Breast epithelium (tissue), 4 donors: ENCODE data around the gene SLC49A4. TPM values are rescaled to one million over a fixed set of nuclear protein-coding genes. Genes with fewer than 3 reads are reported as not detected.

Experiments
- DNase-seq, 2 donors: peaks; one replicate each; pipeline ENCODE4 v3.0.0-alpha.2; 2019; ENCODE audit warnings: low spot score in 2 of 2
- H3K27ac ChIP-seq, 2 donors: fragments of 200-600 bp; sonication (generic) in 1 of 2; one replicate each; pipeline ENCODE4 v1.5.1; 2016 to 2019; ENCODE audit warnings: mild to moderate bottlenecking in 1 of 2
- H3K27me3 ChIP-seq, 2 donors: fragments of 200-600 bp; sonication (generic) in 1 of 2; one replicate each; pipeline versions ENCODE4 v1.5.1 to v1.6.0; 2017 to 2019; ENCODE audit warnings: control low read depth in 1 of 2, mild to moderate bottlenecking in 1 of 2
- H3K36me3 ChIP-seq: fragments of 200-600 bp; one replicate; pipeline ENCODE4 v1.5.1; 2019
- H3K4me1 ChIP-seq, 2 donors: fragments of 200-600 bp; sonication (generic); one replicate each; pipeline ENCODE4 v1.5.1; 2016 to 2019; ENCODE audit warnings: control low read depth in 1 of 2
- H3K4me3 ChIP-seq, 3 donors: fragments of 200-600 bp; sonication (generic); 1 replicate in 2 of 3; 2 replicates in 1 of 3; pipeline ENCODE4 v1.5.1; 2016 to 2019; ENCODE audit warnings: mild to moderate bottlenecking in 3 of 3, moderate library complexity in 2 of 3
- H3K9me3 ChIP-seq, 2 donors: fragments of 200-600 bp; sonication (generic) in 1 of 2; one replicate each; pipeline ENCODE4 v1.5.1; 2016 to 2019; ENCODE audit warnings: control low read depth in 1 of 2
- POLR2A ChIP-seq: fragments of 450-650 bp; IDR thresholded peaks from one replicate; pipeline ENCODE4 v1.6.1; 2016; ENCODE audit warnings: antibody characterized with exemption, mild to moderate bottlenecking, moderate library complexity
- POLR2AphosphoS5 ChIP-seq, 3 donors: sonication (generic); formaldehyde crosslinking; IDR thresholded peaks; one replicate each; pipeline ENCODE4 v1.6.1; 2017; ENCODE audit warnings: antibody characterized with exemption in 3 of 3
- intact Hi-C: fragments of 100-400 bp; cut with DNase I; formaldehyde crosslinking; loops from one replicate; pipeline ENCODE4 v1.15.1; 2023; ENCODE audit warnings: low total_unique reads
- total RNA-seq, 3 donors: library from RNA; depleted of rRNA; stranded (reverse); fragments of >200 nt; gene quantifications; one replicate each; pipeline ENCODE4 v1.1.0, GENCODE V29; 2016
- TF ChIP-seq, protein P1 (sequence below), 3 donors: fragments of 450-650 bp; IDR thresholded peaks; one replicate each; pipeline ENCODE4 v1.5.1; 2016 to 2017; ENCODE audit warnings: antibody characterized with exemption in 3 of 3, mild to moderate bottlenecking in 3 of 3, moderate library complexity in 3 of 3

Gene SLC49A4
- total RNA-seq, 3 donors from 2014 or later, result 14.1 to 17.7 (median 17.6) TPM

DNA sequence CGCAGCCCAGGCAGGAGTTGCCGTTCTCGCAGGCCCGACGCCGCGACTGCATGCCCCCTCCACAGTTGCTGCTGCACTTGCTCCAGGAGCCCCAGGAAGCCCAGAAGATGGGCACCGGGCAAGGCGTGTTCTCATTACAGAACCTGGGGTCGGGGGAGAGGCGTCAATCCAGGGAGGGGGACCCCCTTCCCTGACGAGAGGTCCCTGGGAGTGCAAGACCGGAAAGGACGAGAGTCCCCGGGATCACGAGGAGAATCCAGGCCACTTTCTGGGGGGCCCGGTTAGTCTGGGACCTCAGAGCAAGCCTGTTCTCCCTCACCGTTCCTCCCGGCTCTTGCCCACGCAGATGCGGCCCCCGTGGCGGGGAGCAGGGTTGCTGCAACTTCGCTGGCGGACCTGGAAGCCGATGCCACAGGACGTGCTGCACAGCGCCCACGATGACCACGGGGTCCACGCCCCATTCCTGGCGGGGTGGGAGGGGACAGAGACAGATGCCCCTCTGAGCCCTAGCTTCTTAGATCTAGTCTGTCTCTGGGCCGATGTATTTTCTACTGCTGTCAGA, 118.8 kb downstream of the SLC49A4 start:
- intact Hi-C loops, result no loop called here
- no peaks in the 10 kb centered on the region for H3K9me3 ChIP-seq
- DNase-seq, result no peak
- H3K27me3 ChIP-seq, result peaks cover 0 to 35% of the 10 kb centered on the region in 2 donors
- H3K27ac ChIP-seq, result no peak overlapping the region
- H3K4me1 ChIP-seq, result no peaks in the 10 kb centered on the region
- no peak overlapping the region for H3K4me3 ChIP-seq
- no peak for TF ChIP-seq POLR2A
- TF ChIP-seq, protein P1, sequence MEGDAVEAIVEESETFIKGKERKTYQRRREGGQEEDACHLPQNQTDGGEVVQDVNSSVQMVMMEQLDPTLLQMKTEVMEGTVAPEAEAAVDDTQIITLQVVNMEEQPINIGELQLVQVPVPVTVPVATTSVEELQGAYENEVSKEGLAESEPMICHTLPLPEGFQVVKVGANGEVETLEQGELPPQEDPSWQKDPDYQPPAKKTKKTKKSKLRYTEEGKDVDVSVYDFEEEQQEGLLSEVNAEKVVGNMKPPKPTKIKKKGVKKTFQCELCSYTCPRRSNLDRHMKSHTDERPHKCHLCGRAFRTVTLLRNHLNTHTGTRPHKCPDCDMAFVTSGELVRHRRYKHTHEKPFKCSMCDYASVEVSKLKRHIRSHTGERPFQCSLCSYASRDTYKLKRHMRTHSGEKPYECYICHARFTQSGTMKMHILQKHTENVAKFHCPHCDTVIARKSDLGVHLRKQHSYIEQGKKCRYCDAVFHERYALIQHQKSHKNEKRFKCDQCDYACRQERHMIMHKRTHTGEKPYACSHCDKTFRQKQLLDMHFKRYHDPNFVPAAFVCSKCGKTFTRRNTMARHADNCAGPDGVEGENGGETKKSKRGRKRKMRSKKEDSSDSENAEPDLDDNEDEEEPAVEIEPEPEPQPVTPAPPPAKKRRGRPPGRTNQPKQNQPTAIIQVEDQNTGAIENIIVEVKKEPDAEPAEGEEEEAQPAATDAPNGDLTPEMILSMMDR (IDR thresholded peaks at IDR 0.05), result no peak
- no peak for TF ChIP-seq POLR2AphosphoS5 (IDR thresholded peaks at IDR 0.05)
- H3K36me3 ChIP-seq, result no peaks in the 10 kb centered on the region

DNA sequence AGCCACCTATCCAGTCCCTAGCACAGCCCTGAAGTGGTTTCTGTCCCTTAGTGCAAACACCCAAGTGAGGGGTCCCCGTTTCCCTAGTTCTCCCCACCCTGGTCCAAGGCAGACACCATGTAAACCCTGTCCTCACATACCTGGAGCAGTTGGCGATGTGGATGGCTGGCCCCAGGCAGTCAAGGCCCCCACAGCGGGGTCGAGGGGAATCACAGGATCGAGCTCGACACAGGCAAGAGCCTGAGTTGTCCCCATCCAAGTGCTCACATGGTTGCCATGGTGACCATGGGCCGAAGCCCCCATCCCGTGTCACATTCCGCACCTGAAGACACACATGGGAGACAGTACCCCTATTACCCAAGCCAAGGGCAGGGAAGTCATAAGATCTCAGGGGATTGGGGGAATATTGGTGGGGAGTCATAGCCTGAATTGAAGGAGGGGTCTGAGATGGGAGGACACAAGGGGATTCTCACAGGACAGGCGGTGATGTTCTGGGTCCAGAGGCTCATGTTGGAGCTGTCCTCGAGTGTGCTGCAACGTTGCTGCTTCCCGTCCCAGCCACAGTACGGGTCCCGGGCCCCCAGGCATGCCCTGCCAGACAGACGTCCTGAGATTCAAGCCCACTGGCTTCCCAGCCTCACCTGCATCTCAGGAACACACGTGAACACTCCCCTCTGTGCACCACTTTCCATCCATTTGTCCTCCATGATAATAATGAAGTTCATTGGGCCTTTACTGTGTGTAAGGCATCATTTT, 120.6 kb downstream of the SLC49A4 start:
- TF ChIP-seq POLR2A (no peak), POLR2AphosphoS5 (IDR thresholded peaks at IDR 0.05) (no peak)
- TF ChIP-seq, protein P1 (IDR thresholded peaks at IDR 0.05), result no peak
- intact Hi-C loops, result no loop called here

DNA sequence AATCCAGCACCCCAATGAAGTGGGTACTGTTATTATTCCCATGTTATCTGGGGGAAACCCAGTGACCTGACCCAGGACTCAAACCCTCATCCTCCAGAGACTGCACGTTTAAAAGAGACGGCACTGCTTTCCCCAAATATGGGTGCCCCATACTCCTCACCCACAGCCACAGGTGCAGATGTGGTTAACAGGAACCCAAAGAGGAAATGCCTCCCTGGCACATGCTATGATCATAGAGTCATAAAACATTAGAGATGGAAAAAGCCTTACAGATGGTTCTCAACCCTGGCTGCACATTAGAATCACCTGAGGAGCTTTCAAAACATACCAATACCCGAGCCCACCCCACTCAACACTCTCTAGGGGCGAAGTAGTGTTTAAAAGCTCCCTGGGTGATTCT, 121.2 kb downstream of the SLC49A4 start:
- intact Hi-C loops, result no loop called here
- no peak for DNase-seq
- Histone ChIP-seq H3K27ac (no peak overlapping the region), H3K4me3 (no peak overlapping the region), H3K4me1 (no peaks in the 10 kb centered on the region), H3K27me3 (peaks cover 0 to 42% of the 10 kb centered on the region in 2 donors), H3K9me3 (no peaks in the 10 kb centered on the region), H3K36me3 (no peaks in the 10 kb centered on the region)
- no peak for TF ChIP-seq POLR2AphosphoS5 (IDR thresholded peaks at IDR 0.05)
- TF ChIP-seq, protein P1 (IDR thresholded peaks at IDR 0.05), result no peak
- TF ChIP-seq POLR2A, result no peak

More for the DNA sequence above, 120.6 kb downstream of the SLC49A4 start:
- H3K4me1 ChIP-seq, result no peaks in the 10 kb centered on the region
- no peak overlapping the region for H3K4me3 ChIP-seq
- H3K9me3 ChIP-seq, result no peaks in the 10 kb centered on the region
- no peak for DNase-seq
- H3K27me3 ChIP-seq, result peaks cover 0 to 36% of the 10 kb centered on the region in 2 donors
- no peak overlapping the region for H3K27ac ChIP-seq
- H3K36me3 ChIP-seq, result no peaks in the 10 kb centered on the region

DNA sequence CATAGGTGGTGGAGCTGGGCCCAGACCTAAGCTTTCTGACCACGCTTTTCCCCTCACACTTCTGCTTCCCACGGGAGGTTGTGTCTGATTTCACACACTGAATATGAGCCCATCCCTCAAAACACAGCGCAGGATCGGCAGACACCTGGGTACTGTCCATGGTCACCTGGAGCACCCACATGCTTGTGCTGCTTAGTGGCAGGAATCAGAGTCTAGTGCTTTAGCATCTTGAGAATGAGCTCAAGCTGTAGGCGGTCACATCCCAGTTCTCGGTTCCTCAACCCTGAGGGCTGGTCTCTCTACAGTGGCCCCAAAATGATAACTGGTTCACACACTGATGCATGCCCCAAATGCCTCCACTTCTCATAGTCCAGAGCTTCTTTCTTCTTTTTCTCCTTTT, 121.7 kb downstream of the SLC49A4 start:
- TF ChIP-seq POLR2A, result no peak
- TF ChIP-seq, protein P1 (IDR thresholded peaks at IDR 0.05), result no peak
- no peak for TF ChIP-seq POLR2AphosphoS5 (IDR thresholded peaks at IDR 0.05)
- Histone ChIP-seq H3K4me1 (no peaks in the 10 kb centered on the region), H3K9me3 (no peaks in the 10 kb centered on the region), H3K27ac (no peak overlapping the region), H3K4me3 (no peak overlapping the region), H3K36me3 (no peaks in the 10 kb centered on the region), H3K27me3 (peaks cover 0 to 47% of the 10 kb centered on the region in 2 donors)
- DNase-seq, result no peak
- intact Hi-C loops, result no loop called here

DNA sequence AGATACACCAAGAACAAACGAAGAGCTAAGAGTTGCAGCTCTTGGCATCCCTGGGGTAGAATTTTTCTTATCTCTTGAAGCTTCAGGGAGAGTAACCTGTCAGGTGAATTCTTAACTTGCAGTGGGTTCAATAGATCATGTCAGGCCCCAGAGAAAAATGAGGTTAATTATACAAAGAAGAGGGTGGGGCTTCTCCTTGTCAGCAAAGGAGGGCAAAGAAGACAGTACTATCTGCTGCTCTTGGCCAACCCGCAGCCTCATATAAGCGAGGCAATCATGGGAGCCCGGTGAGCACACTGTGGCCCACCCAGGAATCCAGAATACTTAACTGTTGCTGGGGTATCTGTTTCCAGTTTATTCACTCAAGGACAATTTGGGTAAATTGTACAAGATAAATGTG, 122.5 kb downstream of the SLC49A4 start:
- no peak for TF ChIP-seq POLR2A
- TF ChIP-seq, protein P1 (IDR thresholded peaks at IDR 0.05), result no peak
- no peak for TF ChIP-seq POLR2AphosphoS5 (IDR thresholded peaks at IDR 0.05)
- intact Hi-C loops, result no loop called here
- Histone ChIP-seq H3K4me3 (no peak overlapping the region), H3K4me1 (no peaks in the 10 kb centered on the region), H3K9me3 (no peaks in the 10 kb centered on the region), H3K27me3 (peaks cover 0 to 48% of the 10 kb centered on the region in 2 donors), H3K27ac (no peak overlapping the region), H3K36me3 (no peaks in the 10 kb centered on the region)
- no peak for DNase-seq
